PC-3 (cell line): ENCODE data around the gene KRTAP12-1. TPM values are rescaled to one million over a fixed set of nuclear protein-coding genes. Genes with fewer than 3 reads are reported as not detected.

ENCODE experiments used
- ATAC-seq: fragments of 200-7000 bp; cut with Tn5 transposase; 2 replicates; pipeline ENCODE4 v1.9.1; 2020; ENCODE audit warnings: mild to moderate bottlenecking, moderate library complexity
- BruUV-seq: library from RNA; stranded (reverse); fragments of 400-500 nt; replicated peaks from 2 replicates; lab custom pipeline; 2021; lab: Mats Ljungman, UMichigan
- CTCF ChIA-PET: fragments of 300-600 bp; sonication (Branson Sonifier 250); formaldehyde crosslinking; loops from one replicate; lab custom pipeline; 2022; ENCODE audit warnings: antibody characterized with exemption; lab: Charles Lee
- POLR2A ChIA-PET: fragments of 300-600 bp; sonication (Branson Sonifier 250); formaldehyde crosslinking; loops from one replicate; lab custom pipeline; 2022; ENCODE audit warnings: antibody characterized with exemption; ENCODE audit not compliant: unreplicated experiment; lab: Charles Lee
- DNase-seq: peaks from one replicate; pipeline ENCODE4 v3.0.0-alpha.2; 2015
- H2AFZ ChIP-seq: fragments of 300-600 bp; sonication (generic); 2 replicates; pipeline ENCODE4 v1.6.0; 2016; ENCODE audit warnings: antibody characterized with exemption, low read length
- H3F3A ChIP-seq: fragments of 300-600 bp; sonication (generic); one replicate; pipeline ENCODE4 v1.6.0; 2017; ENCODE audit warnings: antibody characterized with exemption, low read length, control low read depth, mild to moderate bottlenecking; ENCODE audit not compliant: unreplicated experiment
- H3K27ac ChIP-seq: fragments of 300-600 bp; sonication (generic); 2 replicates; pipeline ENCODE4 v1.5.1; 2016; ENCODE audit warnings: mild to moderate bottlenecking, low read length
- H3K27me3 ChIP-seq: fragments of 300-600 bp; sonication (generic); 2 replicates; pipeline ENCODE4 v1.6.1; 2016; ENCODE audit warnings: low read length, mixed read lengths
- H3K36me3 ChIP-seq: fragments of 300-600 bp; sonication (generic); 2 replicates; pipeline ENCODE4 v1.6.1; 2016; ENCODE audit warnings: low read depth, mixed run types, low read length, mixed read lengths
- H3K4me1 ChIP-seq: fragments of 300-600 bp; sonication (generic); 2 replicates; pipeline ENCODE4 v1.5.1; 2016; ENCODE audit warnings: low read length; ENCODE audit not compliant: insufficient read depth
- H3K4me2 ChIP-seq: fragments of 300-600 bp; sonication (generic); 2 replicates; pipeline ENCODE4 v1.6.0; 2016; ENCODE audit warnings: low read length
- H3K4me3 ChIP-seq: fragments of 300-600 bp; sonication (generic); 2 replicates; pipeline ENCODE4 v1.5.1; 2016; ENCODE audit warnings: mild to moderate bottlenecking, low read length, mixed read lengths
- H3K79me2 ChIP-seq: fragments of 300-600 bp; sonication (generic); 2 replicates; pipeline ENCODE4 v1.6.1; 2017; ENCODE audit warnings: low read length, mixed read lengths
- H3K9ac ChIP-seq: fragments of 300-600 bp; sonication (generic); 2 replicates; pipeline ENCODE4 v1.6.0; 2016; ENCODE audit warnings: mild to moderate bottlenecking, low read length
- H3K9me2 ChIP-seq: fragments of 300-600 bp; sonication (generic); replicated peaks from 2 replicates; pipeline ENCODE4 v1.6.1; 2016; ENCODE audit warnings: mixed run types, low read length, mixed read lengths
- H3K9me3 ChIP-seq: fragments of 300-600 bp; sonication (generic); 2 replicates; pipeline ENCODE4 v1.6.1; 2016; ENCODE audit warnings: low read length, mixed read lengths
- H4K20me1 ChIP-seq: fragments of 300-600 bp; sonication (generic); 2 replicates; pipeline ENCODE4 v1.6.1; 2016; ENCODE audit warnings: low read length, mixed read lengths
- EZH2 ChIP-seq: fragments of 300-600 bp; sonication (generic); IDR thresholded peaks from one replicate; pipeline ENCODE4 v1.6.1; 2017; ENCODE audit warnings: antibody characterized with exemption, mild to moderate bottlenecking, low read length; ENCODE audit not compliant: unreplicated experiment
- EZH2phosphoT487 ChIP-seq: fragments of 300-600 bp; sonication (generic); IDR thresholded peaks from 2 replicates; pipeline ENCODE4 v1.6.1; 2018; ENCODE audit warnings: mild to moderate bottlenecking, antibody characterized with exemption, low read length, borderline replicate concordance
- intact Hi-C: fragments of 100-400 bp; cut with micrococcal nuclease; formaldehyde crosslinking; loops from 2 replicates; pipeline ENCODE4 v1.9.0; 2023
- total RNA-seq: library from RNA; depleted of rRNA; stranded (reverse); fragments of >200 nt; gene quantifications from 2 replicates; pipeline ENCODE4 v1.2.3, GENCODE V29; 2014
- TF ChIP-seq, protein P1 (sequence below): fragments of 300-600 bp; sonication (generic); conservative IDR thresholded peaks from 2 replicates; pipeline ENCODE4 v1.5.1; 2017; ENCODE audit warnings: antibody characterized with exemption, low read depth, mild to moderate bottlenecking, low read length

The KRTAP12-1 gene
- total RNA-seq, 1 experiment from 2014 or later: 0.62 TPM

GRCh38 chr21:44644878-44645277 is 37.1 kb downstream of the KRTAP12-1 start:
- ATAC-seq: no peak

DNA sequence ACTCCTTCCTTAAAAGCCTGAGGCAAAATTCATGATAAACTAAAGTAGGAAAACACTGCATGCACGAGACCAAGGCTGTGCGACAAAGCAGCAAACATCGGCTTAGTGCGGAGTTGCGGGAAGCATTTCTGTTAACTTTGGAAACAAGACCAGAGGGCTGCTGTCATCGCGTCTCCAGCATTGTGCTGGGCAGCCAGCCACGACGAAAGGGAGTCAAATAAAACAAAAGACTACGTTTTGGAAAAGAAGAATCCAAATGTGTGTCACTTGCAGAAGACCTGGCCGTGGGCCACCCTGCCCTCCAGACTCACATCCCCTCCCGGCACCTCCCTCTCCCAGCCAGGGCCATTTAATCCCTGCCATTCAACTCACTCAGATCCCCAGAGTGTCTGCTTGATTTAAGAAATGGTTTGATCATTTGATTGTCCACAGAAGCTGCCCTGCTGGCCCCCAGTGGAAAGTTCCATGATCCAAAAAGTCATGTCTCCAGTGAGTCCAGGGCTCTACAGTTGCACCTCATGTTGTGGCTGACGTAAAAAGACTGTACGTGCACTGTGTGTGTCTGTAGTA is 38.1 kb downstream of the KRTAP12-1 start:
- H3K9ac ChIP-seq: no peak overlapping the region
- no peaks in the 10 kb centered on the region for H3K9me2 ChIP-seq
- H3K4me3 ChIP-seq: no peak overlapping the region
- no peak overlapping the region for H3K4me2 ChIP-seq
- H3K79me2 ChIP-seq: no peaks in the 10 kb centered on the region
- POLR2A ChIA-PET: no interaction called here
- CTCF ChIA-PET: no interaction called here
- ATAC-seq: peak; percentile 40; the same call in 1 of the 2 replicates
- no peaks in the 10 kb centered on the region for H3K4me1 ChIP-seq
- H3K9me3 ChIP-seq: no peaks in the 10 kb centered on the region
- no peak for DNase-seq
- no peak overlapping the region for H2AFZ ChIP-seq
- no peaks in the 10 kb centered on the region for H3K36me3 ChIP-seq
- H3F3A ChIP-seq: no peaks in the 10 kb centered on the region
- no peaks in the 10 kb centered on the region for H3K27me3 ChIP-seq
- intact Hi-C loops: no loop called here
- BruUV-seq: no TSS peak
- TF ChIP-seq EZH2 (no peak), EZH2phosphoT487 (no peak)
- TF ChIP-seq, protein P1, sequence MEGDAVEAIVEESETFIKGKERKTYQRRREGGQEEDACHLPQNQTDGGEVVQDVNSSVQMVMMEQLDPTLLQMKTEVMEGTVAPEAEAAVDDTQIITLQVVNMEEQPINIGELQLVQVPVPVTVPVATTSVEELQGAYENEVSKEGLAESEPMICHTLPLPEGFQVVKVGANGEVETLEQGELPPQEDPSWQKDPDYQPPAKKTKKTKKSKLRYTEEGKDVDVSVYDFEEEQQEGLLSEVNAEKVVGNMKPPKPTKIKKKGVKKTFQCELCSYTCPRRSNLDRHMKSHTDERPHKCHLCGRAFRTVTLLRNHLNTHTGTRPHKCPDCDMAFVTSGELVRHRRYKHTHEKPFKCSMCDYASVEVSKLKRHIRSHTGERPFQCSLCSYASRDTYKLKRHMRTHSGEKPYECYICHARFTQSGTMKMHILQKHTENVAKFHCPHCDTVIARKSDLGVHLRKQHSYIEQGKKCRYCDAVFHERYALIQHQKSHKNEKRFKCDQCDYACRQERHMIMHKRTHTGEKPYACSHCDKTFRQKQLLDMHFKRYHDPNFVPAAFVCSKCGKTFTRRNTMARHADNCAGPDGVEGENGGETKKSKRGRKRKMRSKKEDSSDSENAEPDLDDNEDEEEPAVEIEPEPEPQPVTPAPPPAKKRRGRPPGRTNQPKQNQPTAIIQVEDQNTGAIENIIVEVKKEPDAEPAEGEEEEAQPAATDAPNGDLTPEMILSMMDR: no peak
- no peak overlapping the region for H3K27ac ChIP-seq
- no peaks in the 10 kb centered on the region for H4K20me1 ChIP-seq

More at GRCh38 chr21:44644878-44645277, 37.1 kb downstream of the KRTAP12-1 start:
- Histone ChIP-seq H3K4me2 (no peak overlapping the region), H4K20me1 (no peaks in the 10 kb centered on the region), H3K36me3 (no peaks in the 10 kb centered on the region), H3F3A (no peaks in the 10 kb centered on the region), H3K9ac (no peak overlapping the region), H2AFZ (no peak overlapping the region), H3K4me3 (no peak overlapping the region), H3K79me2 (no peaks in the 10 kb centered on the region), H3K27ac (no peak overlapping the region), H3K27me3 (no peaks in the 10 kb centered on the region), H3K4me1 (no peaks in the 10 kb centered on the region), H3K9me3 (no peaks in the 10 kb centered on the region), H3K9me2 (no peaks in the 10 kb centered on the region)
- no peak for TF ChIP-seq EZH2
- no peak for TF ChIP-seq EZH2phosphoT487
- TF ChIP-seq, protein P1: no peak
- ChIA-PET POLR2A (interaction anchor here (0.5 kb wide), 1 partner anchor 141 kb away, joined by 7 read pairs; no protein-coding TSS in a partner anchor), CTCF (no interaction called here)
- intact Hi-C loops: no loop called here
- no TSS peak for BruUV-seq
- no peak for DNase-seq

DNA sequence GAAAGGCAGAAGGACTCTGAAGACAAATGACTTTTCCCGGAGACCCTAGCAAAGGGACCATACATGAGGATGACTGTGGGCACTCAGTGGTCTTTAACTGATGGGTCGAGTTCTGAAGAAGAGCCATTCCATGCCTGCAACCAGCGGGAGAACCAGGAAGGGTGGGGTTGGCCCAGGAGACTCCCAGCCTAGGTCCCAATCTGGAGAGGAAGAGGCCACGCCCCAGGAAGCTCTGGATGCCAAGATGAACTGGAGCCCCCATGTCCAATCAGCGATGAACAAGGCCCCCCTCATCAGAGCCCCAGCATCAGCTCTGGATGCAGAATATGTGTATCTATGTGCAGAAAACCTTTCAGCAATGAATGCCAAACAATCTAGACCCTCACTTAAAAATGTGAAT is 41.2 kb downstream of the KRTAP12-1 start:
- H3K79me2 ChIP-seq: no peaks in the 10 kb centered on the region
- DNase-seq (no peak), ATAC-seq (no peak)
- no peaks in the 10 kb centered on the region for H3K27me3 ChIP-seq
- no peaks in the 10 kb centered on the region for H3K36me3 ChIP-seq
- intact Hi-C loops: no loop called here
- ChIA-PET POLR2A (no interaction called here), CTCF (no interaction called here)
- BruUV-seq: no TSS peak
- H2AFZ ChIP-seq: no peak overlapping the region
- no peaks in the 10 kb centered on the region for H3K4me1 ChIP-seq
- no peaks in the 10 kb centered on the region for H4K20me1 ChIP-seq
- H3K9me2 ChIP-seq: no peaks in the 10 kb centered on the region
- H3K27ac ChIP-seq: no peak overlapping the region
- no peak overlapping the region for H3K4me3 ChIP-seq
- no peak overlapping the region for H3K9ac ChIP-seq
- no peaks in the 10 kb centered on the region for H3F3A ChIP-seq
- no peak overlapping the region for H3K4me2 ChIP-seq
- TF ChIP-seq EZH2phosphoT487 (no peak), EZH2 (no peak)
- TF ChIP-seq, protein P1: no peak
- H3K9me3 ChIP-seq: no peaks in the 10 kb centered on the region
